Stimulated activated CD4-positive, alpha-beta T cell treated with anti-CD3 and anti-CD28 coated beads, Interleukin-2, amount 100 ng/mL, for 24 hours (primary cell): ENCODE results near the gene UHRF2.
"Not testable (repeated sequence)": the region's sequence is repeated elsewhere in the genome, so short reads cannot be mapped to it uniquely, and the experiment has no call there.

Experiments
- DNase-seq, 2 donors: peaks; one replicate each; pipeline ENCODE4 v3.0.0-alpha.2; 2020

The UHRF2 gene

DNA sequence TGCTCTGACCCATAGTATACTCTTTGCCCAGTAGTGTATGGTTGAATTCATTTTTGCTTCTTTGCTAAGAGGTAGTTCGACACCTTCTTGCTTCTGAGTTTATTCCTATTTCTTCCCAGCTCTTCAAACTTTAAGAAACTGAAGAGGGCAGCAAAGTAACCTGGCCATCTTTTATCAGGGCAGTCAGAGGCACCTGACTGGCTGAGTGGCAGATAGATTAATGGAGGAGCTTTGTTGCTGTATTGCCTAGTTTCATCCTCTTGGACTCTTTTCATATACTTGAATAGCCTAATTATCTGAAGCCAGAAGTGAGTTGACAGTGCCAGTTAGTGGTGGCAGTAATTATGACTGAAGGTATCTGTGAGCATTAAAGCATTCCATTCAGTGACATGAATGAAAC, 82.5 kb downstream of the UHRF2 start:
- no peak for DNase-seq

DNA sequence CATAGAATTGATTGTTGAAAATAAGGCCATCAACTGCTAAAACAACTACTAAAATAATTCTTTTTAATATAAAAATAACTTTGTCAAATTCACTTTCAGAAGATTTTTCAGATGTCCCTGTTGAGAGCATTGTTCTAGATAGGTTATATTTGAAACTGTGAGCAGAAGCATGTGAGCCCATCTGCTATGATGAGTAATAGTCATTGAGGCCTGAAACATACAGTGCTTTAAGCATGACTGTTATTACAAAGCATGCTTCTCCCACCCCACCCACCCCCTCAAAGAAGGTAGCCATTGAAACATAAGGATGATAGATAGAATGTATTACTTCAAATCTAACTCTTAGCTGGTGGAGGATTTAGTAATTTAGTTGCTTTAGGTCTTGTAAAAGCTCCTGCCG, 86.0 kb downstream of the UHRF2 start:
- no peak for DNase-seq

DNA sequence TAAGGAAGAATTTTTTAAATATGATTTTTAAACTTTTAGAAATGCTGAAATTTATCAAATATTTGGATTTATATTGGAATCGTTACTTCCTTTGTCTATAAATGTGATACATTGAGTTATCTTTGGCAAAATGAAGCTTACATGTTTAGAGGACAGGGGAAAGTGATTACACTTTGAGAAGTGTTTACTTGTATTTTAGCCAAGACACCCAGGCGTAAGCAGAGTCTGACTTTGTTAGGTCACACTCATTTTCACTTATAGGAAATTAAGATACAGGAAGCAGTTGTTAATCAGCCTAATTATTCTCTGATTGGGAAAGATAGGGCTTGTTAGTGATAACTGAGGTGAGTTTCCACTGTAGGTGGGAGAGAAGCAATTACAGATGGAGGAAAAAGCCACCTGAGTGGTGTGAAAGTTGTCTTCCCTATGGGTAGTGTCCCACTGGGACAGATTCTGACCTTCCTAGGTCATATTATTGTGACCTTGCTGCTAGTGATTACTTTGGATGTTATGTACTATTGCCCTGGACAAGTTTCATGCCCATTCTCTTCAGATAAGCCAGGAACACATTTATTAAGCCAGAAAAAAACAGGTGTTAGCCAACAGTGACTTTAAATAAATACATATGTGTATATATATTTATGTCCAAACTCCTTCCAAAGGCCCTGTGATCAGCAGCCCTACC, 88.7 kb downstream of the UHRF2 start:
- DNase-seq, result no peak

DNA sequence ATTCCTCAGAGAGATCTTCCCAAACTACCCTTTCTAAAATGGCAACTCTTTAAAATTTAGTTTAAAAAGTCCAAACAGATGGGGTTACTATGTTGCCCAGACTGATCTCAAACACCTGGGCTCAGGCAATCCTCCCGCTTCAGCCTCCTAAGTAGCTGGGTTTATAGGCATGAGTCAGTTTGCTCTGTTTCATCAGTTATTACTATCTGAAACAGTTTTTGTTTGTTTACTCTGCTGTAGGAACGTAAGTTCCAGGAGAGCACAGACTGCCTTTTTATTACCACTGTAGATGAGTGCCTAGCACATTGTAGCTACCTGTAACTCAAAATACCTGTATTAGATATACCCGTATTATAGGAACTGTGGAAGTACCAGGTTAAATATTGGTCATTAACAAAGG, 89.4 kb downstream of the UHRF2 start:
- DNase-seq, result no peak

DNA sequence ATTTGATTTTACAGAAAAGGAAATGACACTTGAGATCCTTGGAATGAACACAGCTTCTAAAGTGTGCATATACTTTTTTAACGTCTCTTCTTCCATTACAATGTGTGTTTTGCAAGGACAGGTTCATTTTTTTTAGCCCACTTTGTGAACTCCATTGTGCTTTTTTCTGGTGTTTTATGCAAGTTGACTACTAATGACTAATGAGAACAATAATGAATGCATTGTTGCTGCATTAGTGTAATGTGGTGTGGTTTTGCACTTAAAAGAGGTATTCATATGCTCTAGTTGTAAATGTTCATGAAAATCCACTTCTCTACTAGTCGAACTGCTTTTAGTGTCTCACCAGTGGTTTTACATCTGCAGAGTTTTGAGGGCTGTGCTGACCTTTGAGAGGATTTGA, 93.6 kb downstream of the UHRF2 start:
- no peak for DNase-seq

DNA sequence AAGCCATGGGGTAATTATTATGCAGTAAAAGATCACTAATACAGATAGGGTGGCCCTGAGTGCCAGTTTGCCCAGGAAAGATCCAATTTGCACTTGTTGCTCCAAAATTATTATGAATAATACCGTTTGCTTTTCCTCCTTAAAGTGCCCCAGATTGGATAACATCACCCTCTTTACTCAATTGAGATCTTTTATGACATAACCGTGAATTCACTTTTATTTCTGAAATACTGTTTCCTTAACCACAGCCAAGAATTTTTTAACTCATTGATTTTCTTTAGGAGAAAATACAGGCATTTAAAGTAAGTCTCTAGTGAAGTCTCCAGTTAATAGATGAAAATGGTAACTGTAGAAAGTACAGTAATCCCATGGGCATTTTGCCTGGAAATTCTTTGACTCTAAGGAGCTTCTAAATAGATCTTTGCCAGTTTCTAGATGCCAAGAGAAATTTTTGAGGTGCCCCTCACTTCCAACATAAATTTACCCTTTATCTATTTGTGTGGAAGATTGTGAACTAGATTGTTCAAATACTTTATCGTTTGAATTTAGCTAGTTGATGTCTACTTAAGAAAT, 99.2 kb downstream of the UHRF2 start:
- DNase-seq, result no peak

DNA sequence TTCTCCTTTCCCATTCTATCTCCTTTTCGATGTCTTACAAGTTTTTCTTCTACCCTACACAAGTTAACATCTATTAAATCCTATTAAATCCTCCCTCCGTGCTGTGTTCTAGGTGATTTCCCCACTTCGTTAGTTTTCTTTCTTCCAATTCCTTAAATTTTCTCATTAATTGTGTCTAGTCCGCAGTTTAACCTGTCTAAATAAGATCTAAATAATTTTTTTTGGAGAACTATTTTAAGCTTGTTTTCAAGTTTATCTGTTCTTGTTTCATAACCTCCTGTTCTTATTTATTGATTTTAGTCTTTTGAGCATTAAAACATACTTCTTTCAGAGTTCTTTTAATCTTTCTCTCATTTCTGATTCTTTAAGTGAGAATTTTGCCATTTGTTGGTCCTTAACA, 109.3 kb downstream of the UHRF2 start:
- DNase-seq, result no peak

DNA sequence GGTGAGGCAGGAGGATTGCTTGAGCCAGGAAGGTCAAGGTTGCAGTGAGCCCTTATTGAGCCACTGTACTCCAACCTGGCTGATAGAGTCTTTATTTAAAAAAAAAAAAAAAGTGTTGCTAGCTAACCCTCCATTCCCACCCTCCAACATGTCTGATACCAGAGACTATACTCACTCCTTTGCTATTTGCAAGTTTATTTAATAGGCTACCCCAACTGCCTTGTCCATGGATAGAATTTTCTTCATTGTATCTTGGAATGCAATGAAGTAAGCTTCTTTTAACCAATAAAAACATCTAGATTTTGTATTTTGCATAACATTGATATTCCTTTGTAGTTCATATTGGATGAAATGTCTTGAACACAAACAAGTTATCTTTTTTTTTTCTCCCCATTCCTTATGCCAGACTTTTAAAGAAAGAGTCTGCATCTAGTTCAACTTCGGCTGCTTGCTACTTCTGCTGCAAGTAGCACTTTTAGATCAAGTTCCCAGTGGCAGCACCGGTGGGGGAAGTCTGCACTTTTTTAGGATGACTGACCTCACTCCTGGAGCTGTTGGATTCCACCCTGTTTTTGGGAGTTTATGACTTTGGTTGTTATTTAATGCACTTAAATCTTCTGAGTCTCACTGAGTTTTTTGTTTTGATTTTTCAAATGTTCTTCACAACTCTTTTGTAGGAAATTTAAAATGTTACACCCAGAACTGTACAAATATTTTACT, 112.5 kb downstream of the UHRF2 start:
- no peak for DNase-seq

DNA sequence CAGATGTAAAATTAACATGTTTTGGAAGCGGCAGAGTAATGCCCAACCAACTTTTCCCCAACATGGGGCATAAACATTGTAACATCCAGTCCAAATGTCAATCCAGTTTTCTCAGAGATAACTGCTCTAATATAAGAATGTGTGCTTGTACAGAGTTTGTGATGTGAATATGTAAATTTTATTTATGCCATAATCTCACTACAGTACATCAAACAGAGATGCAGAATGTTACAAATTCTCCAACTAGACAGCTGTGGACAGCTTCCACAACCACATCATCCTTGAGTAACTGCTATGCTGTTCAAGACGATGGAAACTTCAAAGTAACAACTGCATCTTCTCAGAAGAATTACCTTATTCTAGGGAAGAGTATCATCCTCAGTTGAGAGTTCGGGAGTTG, 122.6 kb downstream of the UHRF2 start:
- DNase-seq, result no peak

DNA sequence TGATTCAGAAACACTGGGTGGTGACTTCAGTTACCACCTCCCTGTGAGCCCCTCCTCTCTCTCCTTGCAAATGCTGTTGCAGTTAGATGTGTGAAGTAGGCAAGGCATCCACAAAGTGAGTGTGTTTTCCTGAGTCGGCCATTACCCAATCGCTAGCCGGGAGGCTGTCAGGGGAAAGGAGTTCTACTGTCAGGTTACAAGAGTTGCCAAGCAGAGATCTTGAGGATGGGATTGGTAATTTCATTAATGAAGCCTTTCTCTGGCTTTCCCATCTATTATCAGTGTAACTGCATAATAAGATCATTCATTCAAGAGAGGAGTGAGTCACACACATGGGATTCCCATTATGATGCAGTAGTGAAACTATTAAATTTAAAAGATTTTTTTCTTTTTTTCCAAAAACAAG, 125.7 kb downstream of the UHRF2 start:
- DNase-seq, result no peak

DNA sequence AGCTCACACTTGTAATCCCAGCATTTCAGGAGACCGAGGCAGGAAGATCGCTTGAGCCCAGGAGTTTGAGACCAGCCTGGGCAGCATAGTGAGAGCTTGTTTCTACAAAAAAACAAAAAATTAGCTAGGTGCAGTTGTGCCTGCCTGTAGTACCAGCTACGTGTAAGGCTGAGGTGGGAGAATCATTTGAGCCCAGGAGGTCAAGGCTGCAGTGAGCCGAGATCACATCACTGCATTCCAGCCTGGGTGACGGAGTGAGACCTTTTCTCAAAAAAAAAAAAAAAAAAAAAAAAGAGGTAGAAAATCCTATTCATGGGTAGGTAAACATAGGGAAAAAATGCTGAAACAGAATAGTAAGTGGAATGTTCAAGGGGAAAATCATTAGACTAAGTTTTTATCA, 129.6 kb downstream of the UHRF2 start:
- DNase-seq, result not testable (repeated sequence)

DNA sequence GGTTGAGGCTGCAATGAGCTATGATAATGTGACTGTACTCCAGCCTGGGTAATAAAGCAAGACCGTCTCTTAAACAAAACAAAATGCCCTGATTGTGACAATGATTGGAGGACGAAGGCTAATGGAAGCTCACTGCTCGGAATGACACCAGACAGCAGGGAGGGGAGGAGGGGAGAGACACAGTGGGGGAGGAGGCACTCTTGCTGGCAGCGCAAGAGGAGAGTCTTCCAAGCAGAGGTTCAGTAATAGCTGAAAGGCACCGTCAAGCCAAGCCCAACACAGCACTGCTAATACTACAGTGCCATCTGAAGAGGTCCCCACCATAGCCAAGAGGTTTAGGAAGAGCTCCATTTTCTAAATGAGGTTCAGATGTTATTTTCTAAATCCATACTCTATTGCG, 130.2 kb downstream of the UHRF2 start:
- DNase-seq, result no peak

DNA sequence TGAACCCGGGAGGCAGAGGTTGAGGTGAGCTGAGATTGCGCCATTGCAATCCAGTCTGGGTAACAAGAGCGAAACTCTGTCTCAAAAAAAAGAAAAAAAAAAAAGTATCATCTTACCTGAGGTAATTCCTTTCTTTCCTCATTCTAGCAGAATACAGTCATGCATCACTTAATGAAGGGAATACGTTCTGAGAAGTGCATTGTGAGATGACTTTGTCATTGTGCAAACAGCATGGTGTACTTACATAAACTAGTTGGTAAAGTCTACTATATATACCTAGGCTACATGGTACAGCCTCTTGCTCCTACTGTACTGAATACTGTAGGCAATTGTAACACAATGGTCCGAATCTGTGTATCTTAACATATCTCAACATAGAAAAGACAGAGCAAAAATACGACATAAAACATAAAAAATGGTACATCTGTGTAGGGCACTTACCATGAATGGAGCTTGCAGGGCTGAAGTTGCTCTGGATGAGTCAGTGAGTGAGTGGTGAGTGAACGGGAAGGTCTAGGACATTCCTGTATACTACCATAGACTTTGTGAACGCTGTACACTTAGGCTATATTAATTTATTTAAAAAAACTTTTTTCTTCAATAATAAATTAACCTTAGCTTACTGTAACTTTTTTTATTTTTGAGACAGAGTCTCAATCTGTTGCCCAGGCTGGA, 132.2 kb downstream of the UHRF2 start:
- DNase-seq, result no peak

DNA sequence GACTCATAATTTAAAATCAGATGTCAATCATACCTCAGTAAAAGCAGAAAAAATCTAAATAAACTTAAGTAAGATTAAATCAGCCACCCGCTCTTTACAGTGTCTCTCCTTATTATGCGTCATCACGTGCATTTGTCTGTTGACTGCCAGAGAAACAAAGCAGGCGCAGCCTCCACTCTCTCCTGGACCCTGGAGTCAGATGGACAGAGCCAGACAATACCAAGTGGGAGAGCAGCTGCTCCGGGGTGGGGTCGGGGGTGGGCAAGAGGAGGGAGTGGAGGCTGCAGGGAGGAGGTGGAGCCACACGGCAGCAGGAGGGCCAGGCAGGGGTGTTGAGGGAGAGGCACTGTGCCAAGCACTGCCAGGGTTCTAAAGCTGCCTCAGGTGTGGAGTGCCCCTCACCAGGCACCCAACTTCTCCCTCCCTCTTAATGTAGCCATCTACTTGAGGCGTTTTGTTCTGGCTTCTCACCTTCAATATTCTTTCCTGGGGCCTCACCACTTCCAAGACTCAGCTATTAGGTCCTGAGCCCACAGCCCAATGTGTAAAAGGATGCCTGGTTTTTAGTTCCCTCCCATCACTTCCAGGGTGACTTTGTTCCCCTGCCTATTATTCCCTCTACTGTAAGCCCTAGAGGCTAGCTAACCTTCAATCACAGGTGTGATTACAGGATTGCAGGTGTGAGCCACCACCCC, 136.3 kb downstream of the UHRF2 start:
- DNase-seq, result no peak

DNA sequence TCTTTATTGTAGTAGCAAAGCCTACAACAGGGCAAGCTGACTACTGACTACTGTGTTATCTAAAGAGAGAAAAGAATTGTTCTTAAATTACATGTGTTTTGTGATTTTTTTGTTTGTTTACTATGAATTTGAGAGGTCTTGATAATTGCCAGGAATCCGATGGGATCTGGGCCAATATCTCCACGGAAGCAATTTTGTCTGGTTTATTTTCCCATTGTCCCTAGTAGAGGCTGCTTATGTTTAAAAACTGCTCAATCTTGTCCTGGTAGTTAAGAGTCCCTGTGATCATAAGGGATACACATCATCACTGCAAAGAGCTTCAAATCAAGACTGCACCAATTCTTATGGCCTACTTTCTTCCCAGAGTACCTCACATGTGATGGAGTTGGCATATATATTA, 138.1 kb downstream of the UHRF2 start:
- no peak for DNase-seq

DNA sequence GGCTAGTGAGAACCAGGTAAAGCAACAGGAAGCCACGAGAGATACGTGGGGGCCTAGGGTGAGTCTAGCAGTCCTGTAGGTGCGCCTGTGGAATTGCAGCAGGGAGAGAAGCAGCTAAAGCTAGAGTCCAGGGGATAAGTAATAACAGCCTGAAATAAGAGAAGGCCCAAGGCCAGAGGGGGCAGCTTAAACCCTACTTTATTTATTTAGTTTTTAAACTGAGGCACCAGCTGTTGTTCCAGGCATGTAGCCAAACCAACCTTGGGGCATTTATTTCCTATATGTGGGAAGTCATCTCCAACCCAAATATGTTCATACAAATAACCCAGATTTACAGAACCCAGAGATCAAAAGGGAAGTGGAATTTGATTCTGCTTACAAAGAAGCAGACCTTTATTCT, 139.0 kb downstream of the UHRF2 start:
- DNase-seq, result no peak

DNA sequence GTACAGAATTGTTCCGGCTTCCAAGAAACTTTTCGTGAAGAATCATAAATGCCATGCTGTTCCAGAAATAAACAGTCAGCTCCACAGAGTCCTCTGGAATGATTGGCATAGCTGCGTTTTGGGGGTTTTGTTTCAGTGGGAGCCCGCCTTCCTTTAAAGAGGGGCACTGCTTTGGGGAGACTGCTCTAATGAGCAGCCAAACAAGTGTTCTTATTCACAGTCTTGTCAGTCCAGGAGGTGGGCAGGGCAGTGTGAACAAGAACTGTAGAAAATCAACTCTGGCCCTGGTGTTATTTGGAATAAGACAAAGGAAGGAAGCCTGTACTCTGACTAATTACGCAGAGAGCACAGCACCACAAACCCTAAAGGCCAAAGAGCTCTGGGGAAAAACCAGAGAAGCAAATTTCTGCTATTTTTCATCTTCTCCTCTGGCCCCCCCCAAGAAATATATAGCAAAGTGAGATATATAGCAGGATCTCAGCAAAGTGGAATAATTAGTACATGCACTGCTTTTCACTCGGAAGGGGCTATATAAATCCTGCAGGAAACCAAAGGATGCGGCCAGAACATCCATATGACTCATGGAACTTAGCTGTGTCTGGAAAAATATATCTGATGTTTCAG, 139.6 kb downstream of the UHRF2 start:
- no peak for DNase-seq

DNA sequence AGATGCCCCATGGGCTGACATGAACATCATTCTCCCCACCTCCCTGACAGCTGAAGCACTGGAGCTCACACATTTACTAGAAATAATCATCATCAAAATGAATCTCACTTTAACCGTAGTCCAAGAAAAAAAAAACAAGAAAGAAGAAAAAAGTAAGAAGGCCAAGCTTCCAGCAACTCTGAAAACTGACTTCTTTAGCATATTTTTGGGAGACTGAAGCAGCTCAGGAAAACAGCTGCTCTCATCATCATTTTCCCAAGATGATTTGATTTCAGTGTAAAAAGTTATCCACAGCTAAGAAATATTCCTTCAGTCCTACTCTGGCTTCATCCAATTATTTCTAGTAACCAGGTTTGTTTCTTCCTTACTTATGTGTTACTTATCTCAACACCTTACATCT, 140.9 kb downstream of the UHRF2 start:
- DNase-seq, result no peak
